HL-60/S4 treated with retinoic acid at 250 ng/mL for 4 days and 3 days (cell line): Measurements from ENCODE around the gene TNRC18.
"Not testable (repeated sequence)": the region's sequence is repeated elsewhere in the genome, so short reads cannot be mapped to it uniquely, and the experiment has no call there.

Experiments
- in situ Hi-C: fragments of 300-500 bp; cut with MboI; formaldehyde crosslinking; loops from 2 replicates; pipeline ENCODE4 v1.7.0; 2022; ENCODE audit warnings: low sequenced_read_pairs

Gene TNRC18

DNA sequence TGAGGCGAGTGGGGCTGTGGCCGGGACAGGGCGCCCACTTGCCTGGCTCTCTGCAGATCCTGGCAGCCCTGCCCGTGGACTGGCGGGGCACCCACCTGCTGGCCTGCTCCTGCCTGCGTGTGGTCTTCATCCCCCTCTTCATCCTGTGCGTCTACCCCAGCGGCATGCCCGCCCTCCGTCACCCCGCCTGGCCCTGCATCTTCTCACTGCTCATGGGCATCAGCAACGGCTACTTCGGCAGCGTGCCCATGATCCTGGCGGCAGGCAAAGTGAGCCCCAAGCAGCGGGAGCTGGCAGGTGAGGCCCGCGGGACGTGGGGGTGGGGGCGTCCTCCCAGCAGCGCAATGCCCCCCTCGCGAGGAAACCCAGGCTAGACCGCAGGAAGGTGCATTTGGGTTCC lies 123.3 kb downstream of the TNRC18 start:
- in situ Hi-C loops = no loop called here

DNA sequence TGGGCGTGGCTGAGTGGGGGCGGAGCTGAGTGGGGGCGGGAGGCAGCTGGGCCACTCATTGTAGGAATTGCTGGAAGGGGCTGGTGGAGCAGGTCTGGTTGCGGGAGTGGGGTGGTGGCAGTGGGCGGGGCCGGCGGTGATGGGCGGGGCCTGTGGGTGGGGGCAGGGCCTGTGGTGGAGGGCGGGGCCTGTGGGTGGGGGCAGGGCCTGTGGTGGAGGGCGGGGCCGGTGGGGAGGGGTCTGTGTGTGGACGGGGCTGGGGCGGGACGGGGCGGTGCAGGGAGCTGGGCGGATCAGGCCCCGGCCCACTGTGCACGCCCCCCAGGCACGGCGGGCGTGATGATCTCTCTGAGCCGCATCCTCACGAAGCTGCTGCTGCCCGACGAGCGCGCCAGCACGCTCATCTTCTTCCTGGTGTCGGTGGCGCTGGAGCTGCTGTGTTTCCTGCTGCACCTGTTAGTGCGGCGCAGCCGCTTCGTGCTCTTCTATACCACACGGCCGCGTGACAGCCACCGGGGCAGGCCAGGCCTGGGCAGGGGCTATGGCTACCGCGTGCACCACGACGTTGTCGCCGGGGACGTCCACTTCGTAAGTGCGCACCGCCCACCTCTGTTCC lies 126.9 kb downstream of the TNRC18 start:
- in situ Hi-C loops = no loop called here

DNA sequence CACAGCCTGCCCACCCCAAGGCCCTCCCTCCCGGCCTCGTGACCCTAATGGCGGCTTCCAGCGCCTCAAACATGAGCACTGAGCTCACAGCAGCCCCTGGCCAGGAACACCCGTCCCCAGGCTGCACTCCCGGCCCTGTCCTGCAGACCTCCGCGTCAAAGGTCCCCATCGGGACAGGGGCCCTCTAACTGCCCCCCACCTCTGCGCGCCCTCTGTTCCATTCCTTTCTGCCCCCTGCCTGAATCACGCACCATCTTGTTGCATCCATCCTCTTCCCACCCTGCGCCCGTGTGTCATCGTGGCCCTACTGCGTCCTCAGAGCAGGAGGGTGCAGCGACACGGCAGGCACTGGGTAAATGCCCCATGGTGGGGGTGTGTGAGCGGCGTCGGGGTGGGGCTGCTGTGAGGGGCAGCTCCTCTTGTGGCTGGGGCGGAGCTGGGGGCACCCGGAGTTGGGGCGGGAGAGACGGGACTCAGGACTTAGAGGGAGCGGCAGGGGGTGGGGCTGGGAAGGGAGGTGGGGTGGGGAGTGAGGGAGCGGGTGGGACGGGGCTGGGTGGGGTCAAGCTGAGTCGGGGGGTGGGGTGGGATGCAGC lies 127.5 kb downstream of the TNRC18 start:
- in situ Hi-C loops = no loop called here

DNA sequence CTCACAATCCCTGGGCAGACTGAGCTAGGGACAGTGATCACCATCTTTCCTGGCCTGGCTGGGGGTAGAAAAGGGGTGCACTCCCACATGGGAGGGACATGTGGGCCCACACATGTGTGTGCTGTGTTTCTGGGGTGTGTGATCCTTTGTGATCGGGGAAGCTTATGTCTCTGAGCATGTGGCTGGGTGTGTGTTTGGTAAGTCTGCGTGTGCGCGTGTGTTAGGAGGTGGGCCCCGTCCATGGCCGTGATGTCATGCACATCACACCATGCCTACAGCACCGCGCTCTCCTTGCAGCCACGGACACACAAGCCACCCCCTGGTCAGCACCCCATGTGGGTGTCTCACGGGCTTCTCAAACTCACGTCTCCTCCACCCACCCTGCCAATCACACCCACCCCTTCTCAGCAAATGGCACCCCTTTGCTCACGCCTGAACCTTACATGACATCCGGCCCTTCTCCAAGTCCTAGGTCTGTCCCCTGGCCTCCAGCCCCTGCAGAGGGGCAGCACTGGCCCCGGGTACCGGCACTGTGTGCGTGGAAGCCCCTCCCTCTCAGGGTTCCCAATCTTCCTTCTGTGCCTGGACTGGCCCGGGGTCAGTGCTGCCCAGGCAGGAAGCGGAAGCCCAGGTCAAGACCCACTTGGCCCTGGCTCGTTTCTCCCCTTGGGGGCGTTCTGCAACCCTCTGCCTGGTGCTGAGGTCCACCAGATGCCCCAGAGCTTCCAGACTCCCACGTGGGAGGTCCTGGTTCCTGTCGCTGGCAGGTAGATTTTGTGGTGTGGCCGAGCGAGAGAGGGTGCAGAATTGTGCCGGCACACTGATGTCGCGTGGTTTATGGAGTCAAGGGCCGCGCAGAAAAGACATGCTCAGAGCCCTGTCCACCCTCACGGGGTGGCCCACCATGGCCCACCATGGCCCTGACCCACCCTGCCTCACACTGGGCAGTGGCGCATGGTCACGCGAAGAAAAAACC lies 128.3 kb downstream of the TNRC18 start:
- in situ Hi-C loops = no loop called here

DNA sequence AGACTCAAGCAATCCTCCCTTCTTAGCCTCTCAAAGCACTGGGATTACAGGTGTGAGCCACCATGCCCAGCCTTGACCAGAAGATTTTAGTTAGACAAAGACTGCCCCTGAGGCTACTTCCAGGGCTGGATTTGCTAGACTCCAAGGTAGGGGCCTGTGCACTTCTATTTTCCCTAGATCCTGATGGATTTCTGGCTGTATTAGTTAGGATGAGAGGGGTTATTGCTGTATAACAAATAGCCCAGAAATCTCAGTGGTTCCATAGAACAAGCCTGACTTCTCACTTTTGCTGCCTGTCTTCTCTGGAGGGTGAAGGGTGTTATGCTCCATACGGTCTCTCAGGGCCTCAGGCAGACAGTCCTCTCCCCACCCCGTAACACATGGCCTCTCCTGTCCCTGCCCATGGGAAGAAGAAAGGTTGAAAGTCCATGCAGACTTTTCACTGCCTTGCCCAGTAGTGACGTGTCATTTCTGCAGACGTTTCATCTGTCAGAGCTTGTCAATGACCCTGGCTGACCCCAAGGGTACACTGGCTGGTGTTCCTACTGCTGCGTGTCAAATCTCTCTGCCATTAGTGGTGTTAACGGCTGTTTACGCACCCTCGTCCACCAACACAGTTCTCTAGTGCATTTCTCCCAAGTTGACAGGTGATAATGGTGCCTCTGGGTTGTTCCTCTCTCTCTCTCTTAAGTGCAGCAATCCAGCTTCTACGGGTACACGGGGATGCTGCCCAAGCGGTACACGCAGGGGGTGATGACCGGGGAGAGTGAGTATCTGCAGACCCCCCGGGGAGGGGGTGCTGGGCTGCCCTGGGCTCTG lies 129.3 kb downstream of the TNRC18 start:
- in situ Hi-C loops = no loop called here

DNA sequence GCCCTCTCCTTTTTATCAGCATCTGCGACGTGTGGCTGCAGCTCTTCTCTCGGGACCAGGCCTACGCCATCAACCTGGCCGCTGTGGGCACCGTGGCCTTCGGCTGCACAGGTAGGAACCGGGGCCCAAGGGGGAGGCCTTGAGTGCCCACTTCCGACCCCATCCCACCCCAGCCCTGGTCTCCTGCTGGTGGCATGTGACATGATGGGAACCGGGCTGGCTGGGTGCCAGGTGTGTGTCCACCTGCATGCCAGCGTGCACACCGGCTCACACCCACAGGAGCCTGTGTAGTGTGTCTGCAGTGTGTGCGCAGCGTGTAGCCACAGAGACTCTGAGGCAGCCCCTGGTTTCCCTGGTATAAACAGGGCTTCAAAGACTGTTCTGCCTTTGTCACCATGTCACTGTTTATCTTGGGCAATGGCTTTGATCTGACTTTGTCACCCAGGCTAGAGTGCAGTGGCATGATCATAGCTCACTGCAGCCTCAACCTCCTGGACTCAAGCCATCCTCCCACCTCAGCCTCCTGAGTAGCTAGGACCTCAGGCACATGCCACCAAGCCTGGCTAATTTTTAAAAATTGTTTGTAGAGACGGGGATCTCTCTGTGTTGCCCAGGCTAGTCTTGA lies 131.8 kb downstream of the TNRC18 start:
- in situ Hi-C loops = not testable (repeated sequence)

DNA sequence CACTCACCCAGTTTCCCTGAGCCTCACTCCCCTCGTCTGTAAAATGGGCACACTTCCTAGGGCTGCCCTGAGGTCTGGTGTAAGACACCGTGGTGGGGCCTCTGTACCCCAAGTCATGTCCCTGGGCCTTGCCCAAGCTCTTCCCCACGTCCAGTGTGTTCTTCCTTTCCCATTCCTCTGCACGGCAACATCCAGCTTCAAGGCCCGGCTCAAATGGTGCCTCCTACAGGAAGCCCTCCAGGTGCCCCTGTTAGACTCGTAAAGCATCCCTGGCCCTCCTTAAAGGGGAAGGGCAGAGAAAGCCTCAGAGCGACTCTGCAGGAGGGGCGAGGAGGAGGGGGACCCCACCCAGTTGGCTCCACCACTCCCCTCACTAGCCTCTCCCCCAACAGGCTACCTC lies 132.3 kb downstream of the TNRC18 start:
- in situ Hi-C loops = no loop called here

DNA sequence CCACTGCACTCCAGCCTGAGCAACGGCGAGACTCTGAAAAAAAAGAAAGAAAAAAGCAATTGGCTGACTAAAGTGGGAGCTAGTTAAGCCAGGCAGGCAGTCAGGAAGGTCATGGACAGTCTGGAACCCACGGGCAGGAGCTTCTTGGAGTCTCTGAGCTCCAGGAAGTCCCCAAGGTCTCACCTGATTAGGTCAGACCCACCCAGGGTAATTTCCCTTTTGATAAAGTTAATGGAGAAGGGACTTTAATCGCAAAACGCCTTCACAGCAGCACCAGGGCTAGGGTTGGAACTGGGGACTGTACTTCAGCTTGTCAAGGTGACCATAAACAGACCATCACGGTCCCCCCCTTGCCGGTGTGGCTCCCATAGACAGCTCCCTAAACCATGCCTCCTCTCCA lies 134.3 kb downstream of the TNRC18 start:
- in situ Hi-C loops = no loop called here

DNA sequence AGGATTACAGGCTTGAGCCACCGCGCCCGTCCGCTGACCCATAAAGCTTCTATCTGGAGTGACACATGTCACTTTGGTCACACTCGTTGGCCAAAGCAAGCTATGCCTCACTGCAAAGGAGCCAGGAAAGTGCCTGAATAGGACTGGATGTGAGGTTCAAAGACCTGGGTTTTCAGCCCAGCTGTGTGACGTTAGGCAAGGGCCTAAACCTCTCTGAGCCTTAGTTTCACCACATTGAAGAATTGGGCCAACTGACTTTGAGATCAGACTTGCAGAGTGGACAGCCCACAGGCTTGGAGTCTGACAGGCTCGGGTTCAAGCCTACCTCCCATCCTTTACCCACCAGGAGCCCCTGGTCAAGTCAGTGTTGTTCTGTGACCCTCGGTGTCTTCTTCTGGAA lies 135.1 kb downstream of the TNRC18 start:
- in situ Hi-C loops = not testable (repeated sequence)

DNA sequence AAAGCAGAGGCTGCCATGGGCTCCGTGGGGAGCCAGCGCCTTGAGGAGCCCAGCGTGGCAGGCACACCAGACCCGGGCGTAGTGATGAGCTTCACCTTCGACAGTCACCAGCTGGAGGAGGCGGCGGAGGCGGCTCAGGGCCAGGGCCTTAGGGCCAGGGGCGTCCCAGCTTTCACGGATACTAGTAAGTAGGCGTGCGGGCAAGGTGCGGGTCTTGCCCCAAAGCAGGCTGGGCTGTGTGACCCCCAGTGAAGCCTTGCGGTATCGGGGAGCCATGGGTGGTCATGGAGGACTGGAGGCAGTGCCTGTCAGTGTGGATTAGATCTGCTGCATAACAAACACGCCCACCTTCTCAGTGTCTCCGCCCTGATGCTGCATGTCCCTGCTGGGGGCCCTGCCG lies 135.8 kb downstream of the TNRC18 start:
- in situ Hi-C loops = no loop called here

DNA sequence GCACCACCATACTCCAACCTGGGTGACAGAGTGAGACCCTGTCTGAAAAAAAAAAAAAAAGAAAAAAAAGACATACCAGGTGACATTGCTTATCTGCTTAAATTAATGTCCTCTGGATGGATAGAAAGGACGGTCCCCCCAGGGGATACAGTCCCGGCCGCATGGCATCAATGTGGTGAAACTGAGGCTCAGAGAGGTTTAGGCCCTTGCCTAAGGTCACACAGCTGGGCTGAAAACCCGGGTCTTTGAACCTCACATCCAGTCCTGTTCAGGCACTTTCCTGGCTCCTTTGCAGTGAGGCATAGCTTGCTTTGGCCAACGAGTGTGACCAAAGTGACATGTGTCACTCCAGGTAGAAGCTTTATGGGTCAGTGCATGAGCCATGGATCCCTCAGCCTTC lies 136.3 kb downstream of the TNRC18 start:
- in situ Hi-C loops = not testable (repeated sequence)

DNA sequence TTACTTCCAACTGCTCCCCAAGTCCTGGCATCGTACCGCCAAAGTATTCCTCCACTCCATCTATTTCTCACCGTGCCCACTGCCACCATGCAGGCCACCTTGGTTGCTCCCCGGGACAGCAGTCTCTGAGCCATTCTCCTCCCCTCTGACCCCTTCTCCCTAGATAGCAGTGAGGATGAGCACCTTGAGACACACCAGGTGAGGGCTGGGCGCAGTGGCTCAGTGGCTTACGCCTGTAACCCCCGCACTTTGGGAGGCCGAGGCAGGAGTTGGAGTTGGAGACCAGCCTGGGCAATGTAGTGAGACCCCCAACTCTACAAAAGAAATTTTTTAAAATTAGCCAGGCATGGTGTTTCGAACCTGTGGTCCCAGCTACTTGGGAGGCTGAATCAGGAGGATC lies 136.7 kb downstream of the TNRC18 start:
- in situ Hi-C loops = no loop called here

DNA sequence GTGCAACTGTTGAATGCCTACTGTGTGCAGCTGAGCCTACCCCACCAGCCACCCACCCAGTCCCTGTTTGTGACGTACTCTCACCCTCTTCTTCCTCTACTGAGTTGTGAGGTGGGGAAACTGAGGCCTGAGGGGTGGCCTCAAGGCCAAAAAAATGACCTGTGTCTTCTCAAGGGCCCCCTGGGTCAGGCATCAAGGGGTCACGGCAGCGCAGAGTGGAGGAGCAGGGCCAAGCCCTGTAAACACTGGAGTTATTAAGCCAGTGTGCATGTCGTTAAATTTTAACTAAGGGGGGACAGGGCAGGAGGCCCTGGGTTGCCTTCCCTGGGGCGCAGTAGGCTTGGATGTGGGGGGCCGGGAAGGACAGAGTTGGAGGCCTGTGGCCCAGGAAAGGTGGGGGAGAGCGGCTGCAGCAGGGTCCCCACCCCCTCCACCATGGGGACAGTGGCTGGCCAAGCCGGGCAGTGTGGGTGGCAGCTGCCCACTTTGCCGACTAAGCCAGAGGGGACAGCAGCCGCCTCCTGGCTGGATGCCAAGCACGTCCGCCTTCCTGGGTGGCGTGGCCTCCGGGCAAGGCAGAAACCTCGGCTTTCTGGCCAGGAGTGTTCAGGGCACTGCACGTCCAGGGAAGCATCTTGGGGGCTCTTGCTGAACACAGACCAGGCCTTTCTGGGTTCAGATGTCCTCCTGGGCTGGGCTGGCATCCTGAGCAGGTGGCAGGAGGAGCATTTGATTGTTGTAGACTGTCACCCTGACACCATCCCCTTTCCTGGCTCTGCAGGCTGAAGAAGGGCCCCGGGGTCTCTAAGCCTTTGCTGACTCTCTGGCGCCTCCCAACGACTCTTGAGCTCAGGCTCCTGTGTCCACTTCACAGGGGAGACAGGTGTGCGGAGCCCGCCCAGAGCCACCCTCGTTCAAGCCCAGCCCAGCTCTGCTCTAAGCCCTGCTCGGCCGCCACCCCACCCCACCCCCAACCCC lies 139.0 kb downstream of the TNRC18 start:
- in situ Hi-C loops = no loop called here

DNA sequence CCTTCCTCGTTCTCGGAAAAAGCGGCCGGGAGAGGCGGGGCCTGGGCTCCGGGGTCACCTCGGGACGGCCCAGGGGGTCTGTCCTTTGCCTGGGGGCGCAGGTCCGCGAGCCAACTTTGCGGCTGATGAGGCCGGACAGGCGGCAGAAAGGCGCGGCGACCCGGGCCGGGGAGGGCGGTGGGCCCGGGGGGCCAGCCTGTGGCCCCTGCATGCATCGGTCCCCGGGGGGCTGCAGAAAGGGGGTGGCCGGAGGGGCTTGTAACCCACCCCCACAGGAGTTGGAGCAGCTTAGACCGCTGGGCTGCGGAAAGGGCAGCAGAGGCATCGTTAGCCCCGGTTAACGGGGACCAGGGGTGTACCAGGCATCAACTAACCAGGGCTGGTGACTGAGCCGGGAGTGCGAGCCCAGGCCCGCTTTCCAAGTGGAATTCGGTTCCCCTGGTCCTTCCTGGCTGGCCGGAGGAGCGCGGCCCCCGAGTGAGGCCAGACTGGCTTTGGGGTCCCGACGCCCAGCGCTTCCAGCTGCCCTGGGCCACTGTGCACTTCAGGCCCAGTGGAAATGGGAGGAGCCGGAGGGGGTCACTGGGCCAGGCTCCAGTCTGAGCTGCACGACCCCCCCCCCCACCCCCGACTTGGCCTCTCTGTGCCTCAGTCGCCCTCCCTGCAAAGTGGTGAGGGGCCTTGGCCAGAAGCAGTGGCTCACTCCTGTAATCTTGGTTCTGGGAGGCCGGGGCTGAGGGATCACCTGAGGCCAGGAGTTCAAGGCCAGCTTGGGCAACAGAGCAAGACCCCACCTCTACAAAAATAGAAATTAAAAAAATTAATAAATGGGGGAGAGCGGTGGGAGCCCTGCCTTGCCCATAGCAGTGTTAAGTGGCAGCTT lies 140.0 kb downstream of the TNRC18 start:
- in situ Hi-C loops = no loop called here

DNA sequence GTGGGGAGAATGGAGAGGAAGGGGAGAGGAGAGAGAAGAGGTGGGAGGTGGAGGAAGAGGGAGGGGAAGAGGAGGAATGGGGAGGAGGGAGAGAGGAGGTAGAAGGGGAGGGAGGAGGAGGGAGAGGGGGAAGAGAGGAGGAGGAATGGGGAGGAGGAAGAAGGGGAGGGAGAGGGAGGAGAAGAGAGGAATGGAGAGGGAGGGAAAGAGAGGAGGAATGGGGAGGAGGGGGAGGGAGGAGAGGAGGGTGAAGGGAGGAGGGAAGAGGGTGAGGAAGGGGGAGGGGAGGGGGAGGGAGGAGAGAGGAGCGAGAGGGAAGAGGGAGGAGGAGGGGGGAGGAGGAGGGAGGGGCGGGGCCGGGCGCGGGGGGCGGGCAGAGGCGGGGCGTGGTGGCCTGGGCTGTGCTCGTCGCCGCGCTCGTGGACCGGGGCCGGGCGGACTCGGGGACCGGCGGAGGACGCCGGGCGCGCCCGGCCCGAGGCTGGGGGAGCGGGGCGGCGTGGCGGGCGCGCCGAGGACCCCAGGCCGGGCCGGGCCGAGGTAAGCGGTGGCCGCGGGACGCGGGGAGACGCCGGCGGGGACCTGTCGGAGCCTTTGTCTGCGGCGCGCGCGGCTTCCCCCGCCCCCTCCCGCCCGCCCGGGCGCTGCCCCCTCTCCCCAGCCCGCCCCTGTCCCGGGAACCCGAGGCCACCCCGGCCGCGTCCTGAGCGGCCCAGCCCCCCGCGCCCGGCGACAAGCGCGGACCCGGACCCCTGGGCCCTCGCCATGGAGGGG lies 140.9 kb downstream of the TNRC18 start, which contains the start of gene SLC29A4:
SLC29A4 (plus strand) TSS at position 401 of the 774 bp plus-strand sequence. CDS start 4,874 bp downstream, outside the sequence.
- in situ Hi-C loops = no loop called here

DNA sequence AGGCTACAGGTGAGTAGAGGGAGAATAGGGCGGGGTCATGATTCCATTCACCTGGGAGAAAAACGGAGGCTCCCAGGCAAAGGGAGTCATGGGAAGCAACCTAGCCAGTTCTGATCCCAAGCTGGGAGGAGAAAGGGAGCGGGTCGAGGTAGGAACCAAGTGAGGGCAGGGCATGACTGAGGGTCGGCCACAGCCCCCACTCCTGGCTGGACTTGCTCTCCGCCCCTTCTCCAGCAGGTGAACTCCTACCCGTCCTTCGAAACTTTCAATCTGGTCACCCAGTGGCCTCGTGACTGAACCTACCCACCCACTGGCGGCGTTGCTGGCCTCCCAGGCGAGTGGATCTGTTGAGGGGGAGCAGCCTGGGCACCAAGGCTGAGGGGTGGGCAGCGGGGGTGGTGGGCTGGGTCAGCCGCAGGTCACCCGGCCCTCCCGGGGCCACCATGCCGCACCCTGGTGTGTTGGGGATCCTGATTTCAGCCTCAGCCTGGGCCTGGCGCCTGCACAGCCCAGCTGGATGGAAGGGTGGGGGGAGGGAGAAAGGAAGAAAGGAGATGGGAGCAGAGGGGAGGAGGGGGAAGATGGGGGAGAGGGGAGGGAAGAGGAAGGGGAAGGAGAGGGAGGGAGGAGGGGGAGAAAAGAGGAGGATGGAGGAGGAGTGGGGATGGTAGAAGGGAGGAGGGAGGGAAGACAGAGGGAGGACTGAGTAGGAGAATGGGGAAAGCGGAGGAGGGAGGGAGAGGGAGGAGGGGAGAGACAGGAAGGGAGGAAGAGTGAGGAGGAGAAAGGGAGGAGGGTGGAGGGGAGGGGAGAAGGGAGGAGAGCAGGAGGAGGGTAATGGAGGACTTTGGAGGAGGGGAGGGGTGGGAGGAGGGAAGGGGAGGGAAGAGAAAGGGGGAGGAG lies 141.8 kb downstream of the TNRC18 start:
- in situ Hi-C loops = not testable (repeated sequence)

DNA sequence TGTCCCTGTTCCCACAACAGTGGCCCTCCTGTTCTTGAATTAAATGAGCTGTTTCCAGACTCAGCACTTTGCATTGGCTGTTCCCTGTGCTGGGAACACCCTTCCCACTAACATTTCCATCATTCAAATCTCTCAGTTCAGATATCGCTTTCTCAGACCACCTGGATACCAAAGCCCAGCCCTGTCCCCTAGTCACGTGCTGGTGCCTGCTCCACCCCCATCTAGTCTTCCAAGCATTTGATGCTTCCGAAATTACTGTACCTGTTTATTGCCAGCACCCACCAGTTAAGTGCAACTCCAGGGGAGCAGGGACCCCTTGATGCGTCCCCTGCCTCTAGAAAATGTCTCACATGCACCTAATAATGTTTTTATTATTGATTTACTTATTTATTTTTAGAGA lies 143.9 kb downstream of the TNRC18 start:
- in situ Hi-C loops = no loop called here
